NCI-H2196 (cell line): ENCODE results near the gene TDRD1.

Experiments
- DNase-seq: peaks from one replicate; lab custom pipeline; 2025; ENCODE audit not compliant: unreplicated experiment; lab: John Stamatoyannopoulos, UW

The TDRD1 gene

GRCh38 chr10:114234132-114234531 lies 55.0 kb downstream of the TDRD1 start:
- DNase-seq, result no peak

DNA sequence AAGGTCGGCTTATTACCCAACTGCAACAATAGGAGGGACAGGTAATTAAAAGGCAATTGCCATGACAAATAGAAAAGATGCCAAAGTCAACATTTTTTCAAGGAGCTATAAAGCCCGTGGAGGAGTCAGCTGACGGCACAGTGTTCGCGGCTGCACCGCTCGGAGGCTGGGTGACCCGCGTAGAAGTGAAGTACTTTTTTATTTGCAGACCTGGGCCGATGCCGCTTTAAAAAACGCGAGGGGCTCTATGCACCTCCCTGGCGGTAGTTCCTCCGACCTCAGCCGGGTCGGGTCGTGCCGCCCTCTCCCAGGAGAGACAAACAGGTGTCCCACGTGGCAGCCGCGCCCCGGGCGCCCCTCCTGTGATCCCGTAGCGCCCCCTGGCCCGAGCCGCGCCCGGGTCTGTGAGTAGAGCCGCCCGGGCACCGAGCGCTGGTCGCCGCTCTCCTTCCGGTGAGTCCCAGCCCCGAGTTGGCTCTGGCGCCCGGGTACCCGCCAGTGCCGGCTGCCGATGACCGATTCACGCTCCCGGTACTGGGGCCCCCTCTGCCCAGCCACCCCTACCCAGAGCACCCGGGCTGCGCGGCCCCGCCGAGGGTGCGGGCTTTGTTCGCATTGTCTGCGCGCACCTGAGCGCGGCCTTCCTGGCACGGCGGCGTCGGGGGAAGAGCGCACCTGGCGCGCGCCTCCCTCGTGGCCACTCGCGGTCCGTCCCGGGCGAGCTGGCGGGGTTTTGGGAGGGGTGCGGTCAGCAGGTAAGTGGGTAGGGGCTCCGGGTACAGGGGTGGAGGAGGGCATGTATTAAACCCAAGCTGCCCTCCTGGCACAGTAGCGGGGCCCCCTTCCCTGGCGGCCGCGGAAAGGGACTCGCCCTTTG lies 60.2 kb downstream of the TDRD1 start, which contains the start of gene VWA2:
VWA2 (plus strand) TSS at position 138 of the 877 bp plus-strand sequence. CDS start 9,460 bp downstream, outside the sequence.
- DNase-seq, result peak; percentile 26

- no peak for DNase-seq
Observed at GRCh38 chr10:114239994-114240345, 60.8 kb downstream of the TDRD1 start.

GRCh38 chr10:114242235-114242634 lies 63.1 kb downstream of the TDRD1 start:
- no peak for DNase-seq

GRCh38 chr10:114243661-114244060 lies 64.5 kb downstream of the TDRD1 start:
- DNase-seq, result no peak

DNA sequence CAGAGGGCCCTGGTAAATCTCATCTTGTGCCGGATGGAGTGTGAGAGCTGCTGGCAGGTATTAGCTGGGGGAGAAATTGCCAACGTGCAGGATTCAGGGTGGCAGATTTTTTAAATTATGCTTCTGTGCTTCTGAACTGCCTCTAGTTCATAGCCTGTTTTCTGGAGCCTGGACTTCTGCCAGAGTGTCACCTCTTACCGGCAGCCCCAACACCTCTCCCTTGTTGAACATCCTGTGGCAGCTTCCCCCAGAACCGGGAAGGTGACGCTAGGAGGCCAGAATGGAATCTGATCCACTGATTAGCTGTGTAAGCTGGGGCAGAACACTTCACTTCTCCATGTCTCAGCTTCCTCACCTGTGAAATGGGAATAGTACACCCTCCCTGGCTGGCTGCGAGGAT lies 65.0 kb downstream of the TDRD1 start:
- no peak for DNase-seq

GRCh38 chr10:114245121-114245791 lies 66.1 kb downstream of the TDRD1 start:
- DNase-seq, result no peak

DNA sequence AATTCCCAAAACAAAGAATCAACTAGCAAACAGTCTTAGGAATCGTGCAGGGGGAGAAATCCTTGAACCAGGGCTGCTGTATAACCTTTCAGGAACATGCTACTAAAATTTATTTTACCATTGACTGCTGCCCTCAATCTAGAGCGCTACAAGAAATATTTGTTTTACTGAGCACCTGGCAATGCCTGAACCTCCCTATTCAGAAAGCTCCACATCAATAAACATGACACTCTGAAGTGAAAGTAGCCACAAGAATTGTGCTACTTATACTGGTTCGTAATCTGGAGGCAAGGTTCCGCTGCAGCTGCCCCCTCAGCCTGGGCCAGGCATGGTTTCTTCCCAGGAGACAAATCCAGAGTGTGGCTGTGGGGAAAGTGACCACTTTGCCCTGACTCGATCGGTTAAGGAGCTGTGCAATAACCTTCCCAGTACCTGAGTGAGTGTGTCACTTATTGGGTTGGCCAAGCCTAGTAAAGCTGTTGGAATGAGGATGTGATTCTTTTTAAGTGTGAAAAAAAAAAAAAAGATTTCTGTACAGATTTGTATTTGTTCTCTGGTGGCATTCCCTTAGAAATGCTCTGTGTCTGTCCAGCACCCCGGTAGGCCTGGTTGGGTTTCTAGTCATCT lies 67.6 kb downstream of the TDRD1 start:
- DNase-seq, result no peak

DNA sequence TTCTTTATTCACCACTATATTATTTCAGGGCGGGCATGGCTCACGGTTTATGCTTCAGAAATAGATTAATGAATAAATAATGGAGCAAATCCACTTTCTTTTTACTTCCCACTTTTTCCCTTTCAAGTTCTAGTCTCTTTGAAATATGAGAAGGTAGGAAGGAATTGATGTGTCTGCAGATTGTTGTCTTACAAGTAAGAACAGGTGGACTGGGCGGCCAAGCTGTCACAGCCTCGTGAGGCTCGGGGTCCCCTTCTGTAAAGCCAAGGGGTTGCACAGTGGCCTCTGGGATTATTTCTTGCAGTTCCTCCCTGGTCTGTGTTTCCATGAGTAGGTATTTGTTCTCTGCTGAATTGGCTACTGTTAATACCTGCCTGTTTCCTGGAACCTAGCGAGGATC lies 71.1 kb downstream of the TDRD1 start:
- no peak for DNase-seq

DNA sequence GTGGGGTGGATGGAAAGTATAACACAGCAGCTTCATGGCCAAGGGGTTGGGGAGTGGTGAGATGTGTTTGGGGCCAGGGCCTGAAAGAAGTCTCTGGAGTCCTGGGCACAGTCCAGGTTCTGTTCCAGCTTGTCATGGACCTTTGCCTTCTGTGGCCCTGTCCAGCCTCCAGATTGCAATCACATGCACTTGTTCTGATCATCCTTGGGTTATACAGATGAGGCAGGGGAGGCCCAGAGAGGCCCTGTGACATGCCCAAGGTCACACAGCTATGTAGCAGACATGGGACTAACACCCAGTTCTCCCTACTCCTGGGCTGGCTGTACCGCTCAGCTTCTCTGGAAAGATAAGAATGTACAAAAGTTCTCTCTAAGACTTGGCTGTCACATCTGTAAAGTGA lies 71.6 kb downstream of the TDRD1 start:
- no peak for DNase-seq

DNA sequence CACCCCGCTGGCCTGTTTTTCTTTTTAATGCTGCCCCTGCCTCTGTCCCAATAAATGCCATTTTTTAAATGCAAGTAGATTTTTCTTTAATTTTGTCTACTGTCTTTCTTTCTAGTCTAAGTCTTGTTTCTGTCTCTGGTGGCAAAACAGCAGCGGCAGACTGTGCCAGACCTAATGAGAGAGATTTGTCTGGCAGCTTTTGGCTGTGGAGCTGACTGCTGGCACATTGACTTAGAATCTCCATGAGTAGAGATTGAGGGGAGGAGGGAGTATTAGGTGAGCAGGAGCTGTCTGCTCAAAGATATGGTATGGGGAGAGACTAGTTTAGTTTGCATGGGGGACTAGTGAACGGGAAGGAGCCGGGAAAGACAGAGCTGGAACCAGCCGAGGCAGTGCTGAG lies 72.9 kb downstream of the TDRD1 start:
- no peak for DNase-seq

GRCh38 chr10:114252883-114253282 lies 73.7 kb downstream of the TDRD1 start:
- DNase-seq, result no peak

- DNase-seq, result no peak
Observed at GRCh38 chr10:114255227-114255626, 76.1 kb downstream of the TDRD1 start.

- no peak for DNase-seq
Observed at GRCh38 chr10:114256008-114256765, 77.0 kb downstream of the TDRD1 start.

GRCh38 chr10:114256822-114257221 lies 77.7 kb downstream of the TDRD1 start:
- DNase-seq, result no peak

DNA sequence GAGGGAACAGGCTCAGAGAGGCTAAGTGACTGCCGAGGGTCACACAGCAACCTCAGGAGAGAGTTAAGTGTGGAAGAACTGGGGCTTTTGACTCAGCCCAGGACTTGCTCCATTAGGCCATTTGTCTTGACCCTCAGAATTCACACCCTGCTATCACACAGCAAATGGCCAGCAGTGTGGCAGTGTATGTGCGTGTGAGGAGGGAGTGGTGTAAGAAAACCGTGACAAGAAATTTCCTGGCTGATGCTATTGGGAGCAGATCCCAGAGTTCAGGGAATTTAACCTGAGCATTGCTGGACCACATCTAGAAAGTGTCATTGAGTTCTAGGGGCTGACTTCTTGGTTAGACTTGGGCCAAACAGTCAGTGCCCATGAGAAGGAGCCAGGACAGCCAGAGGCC lies 78.3 kb downstream of the TDRD1 start:
- DNase-seq, result no peak

DNA sequence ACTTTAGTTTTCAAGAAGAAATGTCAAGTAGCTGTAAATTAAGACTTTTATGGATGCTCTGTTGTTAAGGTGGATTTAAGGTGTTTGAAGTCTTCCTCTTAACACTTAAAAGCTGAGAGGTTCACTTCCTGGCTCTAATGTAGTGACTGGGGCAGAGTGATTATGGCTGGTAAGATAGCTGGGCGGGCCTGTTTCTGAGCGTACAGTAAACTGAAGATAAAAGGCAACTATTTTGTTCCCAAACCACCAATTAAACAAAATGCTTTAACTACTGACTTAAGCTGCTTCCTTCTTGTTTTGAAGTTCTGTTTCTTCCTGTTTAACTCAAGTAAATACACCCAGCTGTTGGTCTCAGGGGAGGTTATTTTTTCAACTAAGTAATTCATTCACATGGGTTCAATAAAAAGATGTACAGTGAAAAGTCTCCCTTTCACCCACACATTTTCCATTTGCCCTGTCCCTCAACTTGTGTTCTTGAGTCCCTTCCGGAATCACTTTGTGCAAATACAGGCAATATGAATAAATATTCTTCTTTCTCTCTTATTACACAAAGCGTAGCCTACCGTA lies 79.2 kb downstream of the TDRD1 start:
- no peak for DNase-seq

DNA sequence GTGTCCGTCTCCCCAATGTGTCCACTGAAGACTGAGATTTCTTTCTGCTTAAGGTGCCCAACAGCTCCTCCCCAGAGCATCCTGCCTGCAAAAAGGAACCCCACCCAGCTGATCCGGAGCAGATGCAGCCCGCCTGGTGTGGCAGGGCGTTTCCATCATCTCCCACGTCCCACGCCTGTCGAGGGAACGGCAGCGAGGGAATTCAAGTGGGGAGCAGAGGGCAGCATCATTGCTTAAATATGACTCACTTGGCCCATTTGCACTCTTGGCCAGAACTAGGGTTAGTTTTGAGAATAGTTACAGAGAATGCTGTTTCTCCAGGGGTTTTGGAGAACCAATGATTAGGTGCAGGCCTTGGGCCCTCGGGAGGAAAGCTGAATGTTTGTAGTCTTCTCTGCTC lies 80.7 kb downstream of the TDRD1 start:
- no peak for DNase-seq

DNA sequence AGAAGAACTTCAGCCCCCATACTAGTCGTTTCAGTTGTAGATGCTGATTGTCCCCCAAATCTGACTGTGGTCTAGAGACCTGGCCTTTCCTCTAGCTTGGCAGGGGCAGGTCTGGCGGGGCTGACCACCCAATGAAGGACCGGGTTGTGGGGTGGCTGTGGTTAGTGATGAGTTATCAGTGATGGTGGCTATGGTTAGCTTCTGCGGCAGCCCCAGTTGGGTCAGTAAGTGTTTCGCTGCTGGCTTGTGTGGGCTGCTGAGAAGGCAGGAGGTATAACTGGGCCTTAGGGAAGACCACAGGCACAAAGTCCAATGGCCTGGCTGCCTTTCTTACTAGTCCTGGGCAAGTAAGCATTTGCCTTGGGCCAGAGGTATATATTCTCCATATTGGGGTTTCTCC lies 81.2 kb downstream of the TDRD1 start:
- DNase-seq, result no peak

DNA sequence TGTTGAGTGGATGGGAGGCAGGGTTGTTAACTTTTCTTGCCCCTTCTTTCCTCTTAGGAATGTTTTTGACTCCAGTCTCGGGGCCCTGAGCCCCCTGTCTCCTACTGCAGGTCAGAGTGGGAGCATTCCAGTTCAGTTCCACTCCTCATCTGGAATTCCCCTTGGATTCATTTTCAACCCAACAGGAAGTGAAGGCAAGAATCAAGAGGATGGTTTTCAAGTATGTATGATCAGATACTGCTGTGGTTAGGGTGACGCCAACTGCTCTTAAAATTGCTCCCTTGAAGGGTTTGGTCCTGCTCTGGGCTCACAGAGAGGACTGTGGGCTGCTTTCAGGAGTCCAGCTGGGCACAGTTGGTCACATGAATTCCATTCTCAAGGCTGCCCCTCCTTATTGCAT lies 81.9 kb downstream of the TDRD1 start:
- no peak for DNase-seq

DNA sequence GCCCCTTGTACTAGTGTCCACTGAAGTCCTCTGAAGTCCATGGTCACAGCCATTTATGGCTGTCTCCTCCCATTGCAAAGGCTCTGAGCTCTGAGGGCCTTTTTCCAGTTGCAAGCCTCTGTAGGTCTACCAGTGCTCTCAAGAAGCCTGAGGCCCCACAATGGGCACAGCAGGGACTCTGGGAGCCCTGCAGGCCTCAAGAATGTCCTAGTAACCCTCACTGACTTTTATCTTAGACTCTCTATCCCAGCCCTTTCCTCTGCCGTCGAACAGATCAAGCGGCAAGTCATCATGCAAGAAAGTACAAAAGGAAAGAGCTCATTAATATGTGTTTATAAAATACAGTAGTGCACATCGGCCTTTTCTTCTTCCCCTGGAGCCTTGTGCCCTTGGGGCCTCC lies 83.3 kb downstream of the TDRD1 start:
- no peak for DNase-seq
